ENCODE data around the gene HSPA5.
A peak's percentile ranks its signal among the peaks of the same experiment; 100 is the strongest.

HSPA5 gene

GRCh38 chr9:125189361-125190289 lies 51.5 kb downstream of the HSPA5 start, which contains the start of gene PPP6C:
Gene PPP6C, minus strand, starts transcription at chr9:125189803. Its CDS starts 85 bp downstream, at chr9:125189718.
- peak; percentile 95 for DNase-seq

- no peak for DNase-seq
These were observed 52.2 kb downstream of the HSPA5 start for GRCh38 chr9:125189011-125189360.
